SKM-1 treated with dmso at 0.1 percent for 144 hours (cell line): ENCODE measurements around the gene CKS1B.
"Not testable (repeated sequence)": the region's sequence is repeated elsewhere in the genome, so short reads cannot be mapped to it uniquely, and the experiment has no call there.

Experiments used
- DNase-seq: peaks from one replicate; lab custom pipeline; 2025; ENCODE audit not compliant: unreplicated experiment; lab: John Stamatoyannopoulos, UW

CKS1B gene

GRCh38 chr1:154983776-154984466, 9.4 kb downstream of the CKS1B start:
- DNase-seq, result no peak

GRCh38 chr1:154986736-154987135, 12.3 kb downstream of the CKS1B start:
- not testable (repeated sequence) for DNase-seq

- no peak for DNase-seq
Observed at GRCh38 chr1:154987326-154987725, 12.8 kb downstream of the CKS1B start.

- DNase-seq, result no peak
Observed at GRCh38 chr1:154988058-154988954, 13.8 kb downstream of the CKS1B start.

- DNase-seq, result no peak
Observed at GRCh38 chr1:154989195-154989860, 14.8 kb downstream of the CKS1B start.

- no peak for DNase-seq
Observed at GRCh38 chr1:154990276-154990675, 15.8 kb downstream of the CKS1B start.

GRCh38 chr1:154992721-154993571, 18.5 kb downstream of the CKS1B start:
- no peak for DNase-seq

- no peak for DNase-seq
Observed at GRCh38 chr1:154993572-154994268, 19.2 kb downstream of the CKS1B start, which contains the start of gene LENEP. TSS of gene LENEP (plus strand) at chr1:154993586. CDS start at chr1:154993608, 22 bp downstream.

GRCh38 chr1:154994269-154994587, 19.7 kb downstream of the CKS1B start:
- DNase-seq, result no peak

GRCh38 chr1:154994591-154994990, 20.1 kb downstream of the CKS1B start:
- no peak for DNase-seq

- peak; percentile 51 for DNase-seq
Observed at GRCh38 chr1:154995301-154995983, 21.0 kb downstream of the CKS1B start.

- DNase-seq, result peak; percentile 80
Observed at GRCh38 chr1:154996966-154997701, 22.7 kb downstream of the CKS1B start.

- no peak for DNase-seq
Observed at GRCh38 chr1:154998201-154998780, 23.8 kb downstream of the CKS1B start.

GRCh38 chr1:154998818-154999570, 24.5 kb downstream of the CKS1B start:
- peak; percentile 83 for DNase-seq

- peak; percentile 55 for DNase-seq
Observed at GRCh38 chr1:154999571-155000410, 25.3 kb downstream of the CKS1B start.

- DNase-seq, result no peak
Observed at GRCh38 chr1:155000411-155000725, 25.9 kb downstream of the CKS1B start.
